Keratinocyte (primary cell): ENCODE measurements around the gene IRF4. TPM values are rescaled to one million over a fixed set of nuclear protein-coding genes. Genes with fewer than 3 reads are reported as not detected.

Experiments
- DNase-seq: peaks from one replicate; pipeline ENCODE4 v3.0.0-alpha.2; 2011; ENCODE audit warnings: low read depth, missing footprints, low spot score
- FAIRE-seq: peaks from 2 replicates; lab custom pipeline; 2011; peaks lifted over from hg19 to GRCh38; lab: Jason Lieb, UNC
- H2AFZ ChIP-seq: 2 replicates; pipeline ENCODE4 v1.6.0; 2012; ENCODE audit warnings: low read length, control low read depth, inconsistent platforms; ENCODE audit not compliant: control insufficient read depth
- H3K27ac ChIP-seq: 2 replicates; pipeline ENCODE4 v1.5.1; 2011; ENCODE audit warnings: low read length; ENCODE audit not compliant: control insufficient read depth, insufficient read depth
- H3K27me3 ChIP-seq: 3 replicates; pipeline ENCODE4 v1.6.0; 2011; ENCODE audit warnings: low read length; ENCODE audit not compliant: control insufficient read depth, insufficient read depth; ENCODE audit errors: extremely low read depth
- H3K36me3 ChIP-seq, 2 experiments: 2 replicates in 1 of 2; 3 replicates in 1 of 2; pipeline ENCODE4 v1.5.1; 2011; ENCODE audit warnings: low read length in 2 of 2, mild to moderate bottlenecking in 1 of 2; ENCODE audit not compliant: control insufficient read depth in 2 of 2, insufficient read depth in 2 of 2; ENCODE audit errors: extremely low read depth in 1 of 2
- H3K4me1 ChIP-seq: 3 replicates; pipeline ENCODE4 v1.5.1; 2011; ENCODE audit warnings: low read length; ENCODE audit not compliant: control insufficient read depth, insufficient read depth; ENCODE audit errors: extremely low read depth
- H3K4me2 ChIP-seq: 3 replicates; pipeline ENCODE4 v1.6.0; 2011; ENCODE audit warnings: low read depth, low read length; ENCODE audit not compliant: control insufficient read depth, insufficient read depth; ENCODE audit errors: extremely low read depth
- H3K4me3 ChIP-seq, 3 experiments: fragments of 200-600 bp in 1 of 3; sonication (generic) in 1 of 3; 2 replicates in 2 of 3; 3 replicates in 1 of 3; pipeline ENCODE4 v1.5.1; 2011 to 2016; ENCODE audit warnings: low read length in 3 of 3, mild to moderate bottlenecking in 3 of 3, control low read depth in 2 of 3, inconsistent platforms in 1 of 3, low read depth in 1 of 3, mixed read lengths in 1 of 3, mixed run types in 1 of 3, moderate library complexity in 1 of 3; ENCODE audit not compliant: control insufficient read depth in 2 of 3, insufficient read depth in 2 of 3; ENCODE audit errors: extremely low read depth in 1 of 3
- H3K79me2 ChIP-seq: 2 replicates; pipeline ENCODE4 v1.6.0; 2012; ENCODE audit warnings: low read length; ENCODE audit not compliant: control insufficient read depth, insufficient read depth
- H3K9ac ChIP-seq: 3 replicates; pipeline ENCODE4 v1.6.0; 2011; ENCODE audit warnings: low read length; ENCODE audit not compliant: control insufficient read depth, insufficient read depth; ENCODE audit errors: extremely low read depth
- H3K9me1 ChIP-seq: 3 replicates; pipeline ENCODE4 v1.6.0; 2011; ENCODE audit warnings: low read length; ENCODE audit not compliant: control insufficient read depth, insufficient read depth; ENCODE audit errors: extremely low read depth
- H3K9me3 ChIP-seq: 2 replicates; pipeline ENCODE4 v1.5.1; 2012; ENCODE audit warnings: low read depth, low read length; ENCODE audit not compliant: control insufficient read depth
- H4K20me1 ChIP-seq: 3 replicates; pipeline ENCODE4 v1.6.0; 2011; ENCODE audit warnings: low read length; ENCODE audit not compliant: control insufficient read depth, insufficient read depth; ENCODE audit errors: extremely low read depth
- EZH2 ChIP-seq: IDR thresholded peaks from one replicate; pipeline ENCODE4 v1.6.1; 2012; ENCODE audit warnings: inconsistent platforms, mild to moderate bottlenecking, low read length, moderate library complexity
- dilution Hi-C: fragments of 300-500 bp; cut with MboI; formaldehyde crosslinking; loops from one replicate; pipeline ENCODE4 v1.7.0; 2020; ENCODE audit warnings: low sequenced_read_pairs; ENCODE audit not compliant: extremely low pct_ligation_motif_present
- polyA plus RNA-seq, 5 experiments: library from polyadenylated mRNA; depleted of rRNA in 3 of 5; stranded (reverse) in 3 of 5; stranded (forward) in 1 of 5; unstranded in 1 of 5; fragments of >200 nt; gene quantifications; 1 replicate in 1 of 5; 2 replicates in 3 of 5; 3 replicates in 1 of 5; pipeline versions ENCODE4 v1.2.1 to v1.2.3, GENCODE V29; 2011 to 2012; ENCODE audit warnings: missing spikeins in 2 of 5, low read depth in 1 of 5, low replicate concordance in 1 of 5
- TF ChIP-seq, protein P1 (sequence below), 3 experiments: IDR thresholded peaks in 1 of 3; conservative IDR thresholded peaks in 1 of 3; optimal IDR thresholded peaks in 1 of 3; 2 replicates in 2 of 3; 3 replicates in 1 of 3; pipeline versions ENCODE3 to v1.5.1; 2011; ENCODE audit warnings: low read length in 3 of 3, mild to moderate bottlenecking in 3 of 3, moderate library complexity in 2 of 3, control low read depth in 1 of 3, inconsistent platforms in 1 of 3; ENCODE audit not compliant: insufficient read depth in 2 of 3; ENCODE audit errors: extremely low read depth in 1 of 3

The IRF4 gene
- polyA plus RNA-seq, 1 donor (not counting 4 experiments of a cell fraction or from before 2014, with no cell fraction given) = 0.12 TPM

DNA sequence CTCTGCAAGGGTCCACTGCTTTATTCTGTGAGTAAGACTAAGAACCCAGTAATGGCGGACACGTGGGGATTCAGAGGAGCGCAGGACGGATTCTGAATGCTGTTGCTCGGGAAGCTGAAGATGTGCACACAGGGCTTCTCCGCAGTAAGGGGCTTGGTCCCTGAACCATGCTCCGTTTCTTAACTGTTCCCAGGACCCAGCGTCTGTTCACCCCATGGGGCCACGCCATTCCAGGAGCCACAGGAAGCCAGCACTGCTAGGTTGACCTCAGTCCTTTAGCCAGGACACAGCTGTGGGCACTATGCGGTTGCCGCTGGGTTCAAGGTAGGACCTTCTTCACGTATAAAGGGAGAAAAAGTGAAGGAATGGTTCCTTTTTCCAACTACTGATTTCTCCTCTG is 59.8 kb downstream of the IRF4 start:
- no peaks in the 10 kb centered on the region for H3K9me1 ChIP-seq
- no peak overlapping the region for H3K4me3 ChIP-seq
- H3K27me3 ChIP-seq = no peaks in the 10 kb centered on the region
- no peak overlapping the region for H3K9ac ChIP-seq
- dilution Hi-C loops = no loop called here
- H3K27ac ChIP-seq = no peak overlapping the region
- H3K4me1 ChIP-seq = no peaks in the 10 kb centered on the region
- FAIRE-seq = no peak
- no peak overlapping the region for H2AFZ ChIP-seq
- DNase-seq = no peak
- no peaks in the 10 kb centered on the region for H4K20me1 ChIP-seq
- no peak for TF ChIP-seq EZH2
- TF ChIP-seq, protein P1, sequence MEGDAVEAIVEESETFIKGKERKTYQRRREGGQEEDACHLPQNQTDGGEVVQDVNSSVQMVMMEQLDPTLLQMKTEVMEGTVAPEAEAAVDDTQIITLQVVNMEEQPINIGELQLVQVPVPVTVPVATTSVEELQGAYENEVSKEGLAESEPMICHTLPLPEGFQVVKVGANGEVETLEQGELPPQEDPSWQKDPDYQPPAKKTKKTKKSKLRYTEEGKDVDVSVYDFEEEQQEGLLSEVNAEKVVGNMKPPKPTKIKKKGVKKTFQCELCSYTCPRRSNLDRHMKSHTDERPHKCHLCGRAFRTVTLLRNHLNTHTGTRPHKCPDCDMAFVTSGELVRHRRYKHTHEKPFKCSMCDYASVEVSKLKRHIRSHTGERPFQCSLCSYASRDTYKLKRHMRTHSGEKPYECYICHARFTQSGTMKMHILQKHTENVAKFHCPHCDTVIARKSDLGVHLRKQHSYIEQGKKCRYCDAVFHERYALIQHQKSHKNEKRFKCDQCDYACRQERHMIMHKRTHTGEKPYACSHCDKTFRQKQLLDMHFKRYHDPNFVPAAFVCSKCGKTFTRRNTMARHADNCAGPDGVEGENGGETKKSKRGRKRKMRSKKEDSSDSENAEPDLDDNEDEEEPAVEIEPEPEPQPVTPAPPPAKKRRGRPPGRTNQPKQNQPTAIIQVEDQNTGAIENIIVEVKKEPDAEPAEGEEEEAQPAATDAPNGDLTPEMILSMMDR (optimal IDR thresholded peaks at IDR 0.05 in 1 of 3, IDR thresholded peaks at IDR 0.05 in 1 of 3, conservative IDR thresholded peaks at IDR 0.05 in 1 of 3; ENCODE audit: extremely low read depth in 1 of 3, insufficient read depth in 2 of 3, low read length in 3 of 3) = no peak
- H3K4me2 ChIP-seq = no peak overlapping the region
- H3K9me3 ChIP-seq = no peaks in the 10 kb centered on the region
- no peaks in the 10 kb centered on the region for H3K79me2 ChIP-seq
- H3K36me3 ChIP-seq = no peaks in the 10 kb centered on the region

DNA sequence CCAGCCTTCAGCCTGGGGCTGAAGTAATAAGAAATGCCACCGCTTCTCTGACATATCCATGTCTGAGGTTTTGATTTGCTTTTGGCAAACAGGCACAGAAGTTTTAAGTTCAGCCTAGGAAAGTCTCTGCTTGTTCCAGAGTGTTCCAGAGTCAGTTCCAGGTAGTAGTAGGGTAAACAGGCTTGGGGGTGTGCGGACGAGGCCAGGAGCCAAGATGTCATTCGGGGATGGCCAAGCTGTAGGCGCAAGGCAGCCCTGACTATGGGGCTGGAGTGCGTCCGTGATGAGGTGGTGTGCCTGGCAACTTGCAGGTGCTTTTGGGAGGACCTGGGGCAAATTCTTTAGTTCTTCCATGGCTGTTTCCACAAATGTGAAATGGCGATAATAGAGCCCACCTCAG is 60.3 kb downstream of the IRF4 start:
- Histone ChIP-seq H3K9ac (no peak overlapping the region), H3K79me2 (no peaks in the 10 kb centered on the region), H3K27me3 (no peaks in the 10 kb centered on the region), H3K27ac (no peak overlapping the region), H3K4me3 (no peak overlapping the region), H2AFZ (no peak overlapping the region), H3K4me1 (no peaks in the 10 kb centered on the region), H4K20me1 (no peaks in the 10 kb centered on the region), H3K9me3 (no peaks in the 10 kb centered on the region), H3K4me2 (no peak overlapping the region), H3K36me3 (no peaks in the 10 kb centered on the region), H3K9me1 (no peaks in the 10 kb centered on the region)
- TF ChIP-seq EZH2 = no peak
- TF ChIP-seq, protein P1 (optimal IDR thresholded peaks at IDR 0.05 in 1 of 3, IDR thresholded peaks at IDR 0.05 in 1 of 3, conservative IDR thresholded peaks at IDR 0.05 in 1 of 3; ENCODE audit: extremely low read depth in 1 of 3, insufficient read depth in 2 of 3, low read length in 3 of 3) = no peak
- dilution Hi-C loops = no loop called here
- DNase-seq (no peak), FAIRE-seq (no peak)
